ENCODE measurements around the gene POU2F2.

Gene POU2F2

DNA sequence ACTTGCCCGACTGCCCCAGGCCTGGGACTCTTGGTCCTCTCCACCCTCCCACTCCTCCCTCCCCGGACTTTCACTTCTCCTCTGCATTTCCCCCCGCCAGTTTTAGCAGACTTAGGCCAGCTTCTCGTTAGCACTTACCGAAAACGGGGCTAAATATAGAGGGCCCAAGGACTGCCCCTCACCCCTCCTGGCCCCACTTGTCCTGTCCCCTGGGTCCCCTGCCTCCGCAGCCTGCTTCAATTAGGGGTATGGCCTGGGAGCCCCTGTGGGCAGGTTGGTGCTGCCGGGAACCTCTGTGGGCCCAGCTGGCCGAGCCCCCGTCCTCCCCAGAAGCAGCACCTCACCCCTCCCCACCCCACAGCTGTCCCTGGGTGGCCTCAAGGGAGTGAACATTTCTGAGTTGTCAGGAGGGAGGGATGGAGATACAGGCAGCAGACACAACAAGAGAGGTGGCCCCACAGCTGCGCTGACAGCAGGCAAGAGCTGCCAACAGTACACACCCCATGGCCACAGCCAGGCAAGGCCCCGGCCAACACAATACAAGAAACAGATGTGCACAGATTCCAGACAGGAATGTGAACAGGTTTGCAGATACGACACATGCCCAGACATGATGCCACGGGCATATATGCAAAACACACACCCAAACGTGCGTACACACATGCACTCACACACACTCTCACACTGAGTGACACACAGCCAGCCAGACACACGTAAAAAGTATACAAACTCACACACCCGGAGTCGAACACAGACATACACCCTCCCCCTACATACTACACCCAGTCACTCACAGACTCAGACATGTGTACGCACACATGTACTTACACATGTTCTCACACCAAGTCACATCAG, 2.6 kb downstream of the POU2F2 start:
- in situ Hi-C loops (cut with HindIII; ENCODE audit: low sequenced_read_pairs) = loop anchor here (25.0 kb wide), 1 partner anchor 308 kb away; the partner anchor contains the start of genes CXCL17 and LIPE

DNA sequence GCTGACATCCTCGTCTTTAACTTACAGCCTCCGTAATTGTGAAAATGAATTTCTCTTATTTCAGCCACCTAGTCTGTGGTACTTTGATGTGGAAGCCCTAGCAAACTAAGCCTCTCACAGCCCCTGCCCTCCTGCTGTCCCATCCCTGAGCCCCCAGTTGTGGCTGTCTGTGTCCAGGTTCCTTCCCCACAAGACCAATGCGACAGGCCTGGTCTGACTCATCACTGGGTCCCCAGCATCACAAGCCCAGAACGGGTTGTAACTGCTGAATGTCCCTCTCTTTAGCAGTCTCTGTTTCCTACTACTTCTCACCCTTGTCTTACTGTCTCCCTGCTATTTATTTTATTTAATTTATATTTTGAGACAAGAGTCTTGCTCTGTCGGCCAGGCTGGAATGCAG, 5.7 kb downstream of the POU2F2 start:
- in situ Hi-C loops (cut with HindIII; ENCODE audit: low sequenced_read_pairs) = loop anchor here (25.0 kb wide), 1 partner anchor 311 kb away; the partner anchor contains the start of genes CXCL17 and LIPE

- in situ Hi-C loops (cut with HindIII; ENCODE audit: low sequenced_read_pairs) = loop anchor here (25.0 kb wide), 1 partner anchor 312 kb away; the partner anchor contains the start of genes CXCL17 and LIPE
These were observed 6.7 kb downstream of the POU2F2 start for GRCh38 chr19:42125536-42125935.

DNA sequence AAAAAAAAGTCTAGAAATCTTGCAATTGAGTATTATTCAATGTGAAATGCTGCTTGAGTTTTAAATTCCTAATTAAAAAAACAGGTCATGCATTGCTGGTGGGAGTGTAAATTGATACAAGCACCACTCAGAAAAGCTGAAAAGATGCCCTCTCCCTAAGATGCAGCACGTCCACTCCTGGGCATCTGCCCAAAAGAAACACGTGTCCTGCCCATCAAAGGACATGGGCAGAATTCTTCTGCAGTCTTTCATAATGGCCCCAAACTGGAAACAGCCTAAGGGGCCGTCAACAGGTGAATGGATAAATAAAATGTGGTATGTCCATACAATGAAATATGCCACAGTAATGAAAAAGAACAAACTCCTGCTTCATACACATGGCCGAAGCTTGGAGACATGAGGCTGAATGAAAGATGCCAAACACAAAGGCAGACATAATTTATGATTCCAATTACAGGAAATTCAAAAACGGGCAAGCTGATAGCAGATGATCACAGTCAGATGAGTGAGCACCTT, 7.8 kb downstream of the POU2F2 start:
- in situ Hi-C loops (cut with HindIII; ENCODE audit: low sequenced_read_pairs) = no loop called here

- in situ Hi-C loops (cut with HindIII; ENCODE audit: low sequenced_read_pairs) = no loop called here
These were observed 8.5 kb downstream of the POU2F2 start for GRCh38 chr19:42123765-42124164.

GRCh38 chr19:42122691-42123607, 9.3 kb downstream of the POU2F2 start:
- in situ Hi-C loops (cut with HindIII; ENCODE audit: low sequenced_read_pairs) = no loop called here

GRCh38 chr19:42121656-42122069, 10.6 kb downstream of the POU2F2 start:
- in situ Hi-C loops (cut with HindIII; ENCODE audit: low sequenced_read_pairs) = no loop called here

GRCh38 chr19:42121036-42121621, 11.1 kb downstream of the POU2F2 start:
- in situ Hi-C loops (cut with HindIII; ENCODE audit: low sequenced_read_pairs) = no loop called here

GRCh38 chr19:42120276-42120980, 11.8 kb downstream of the POU2F2 start:
- in situ Hi-C loops (cut with HindIII; ENCODE audit: low sequenced_read_pairs) = no loop called here

DNA sequence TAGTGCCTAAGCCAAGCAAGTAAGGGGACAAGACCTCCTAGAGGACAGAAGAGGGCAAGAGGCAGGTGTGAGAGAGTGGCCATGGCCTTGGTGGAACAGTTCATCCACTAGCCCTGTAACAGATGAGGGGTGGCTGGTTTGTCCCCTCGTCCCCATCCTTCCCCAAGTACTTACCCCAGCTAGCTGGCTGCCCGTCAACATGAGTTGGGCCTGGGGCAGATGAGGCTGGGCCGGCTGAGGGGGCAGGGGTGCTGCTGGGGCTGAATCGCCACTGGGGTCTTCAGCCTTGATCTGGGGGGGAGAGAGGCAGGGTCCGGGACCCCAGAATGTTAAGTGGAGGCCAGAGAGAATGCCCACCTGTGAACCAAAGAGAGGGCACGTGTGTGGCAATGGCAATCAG, 15.2 kb downstream of the POU2F2 start:
- in situ Hi-C loops (cut with HindIII; ENCODE audit: low sequenced_read_pairs) = no loop called here

GRCh38 chr19:42116308-42117075, 15.8 kb downstream of the POU2F2 start:
- in situ Hi-C loops (cut with HindIII; ENCODE audit: low sequenced_read_pairs) = no loop called here

DNA sequence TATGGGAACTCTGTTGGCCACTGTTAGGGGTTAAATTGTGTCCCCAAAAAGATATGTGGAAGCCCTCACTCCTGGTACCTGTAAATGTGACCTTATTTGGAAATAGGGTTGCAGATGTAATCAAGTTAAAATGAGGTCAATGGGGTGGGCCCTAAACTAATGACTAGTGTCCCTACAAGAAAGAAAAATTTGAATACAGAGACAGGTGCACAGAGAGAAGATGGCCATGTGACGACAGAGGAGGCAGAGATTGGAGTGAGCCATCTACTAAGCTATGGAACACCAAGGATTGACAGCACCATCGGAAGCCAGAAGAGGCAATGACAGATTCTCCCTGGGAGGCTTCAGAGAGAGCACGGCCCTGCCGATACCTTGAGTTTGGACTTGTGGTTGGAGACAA, 16.5 kb downstream of the POU2F2 start:
- in situ Hi-C loops (cut with HindIII; ENCODE audit: low sequenced_read_pairs) = no loop called here

DNA sequence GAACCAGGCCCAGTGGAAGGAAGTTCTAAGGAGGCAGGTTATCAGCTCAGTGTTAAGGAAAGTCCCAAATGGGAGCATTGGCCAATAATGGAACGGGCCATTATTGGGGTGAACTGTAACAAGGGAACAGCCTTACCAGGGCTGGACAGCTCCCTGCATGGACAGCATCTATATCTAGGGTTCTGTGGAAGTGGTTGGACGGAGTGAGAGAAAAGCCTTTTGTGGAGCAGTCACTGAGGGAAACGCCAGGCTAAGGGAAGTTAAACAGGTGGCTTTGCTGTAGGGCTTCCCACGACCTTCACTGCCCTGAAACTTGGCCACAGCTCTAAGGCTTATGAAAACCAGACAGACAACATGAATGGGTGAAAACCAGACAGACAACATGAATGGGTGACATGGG, 17.0 kb downstream of the POU2F2 start:
- in situ Hi-C loops (cut with HindIII; ENCODE audit: low sequenced_read_pairs) = no loop called here

DNA sequence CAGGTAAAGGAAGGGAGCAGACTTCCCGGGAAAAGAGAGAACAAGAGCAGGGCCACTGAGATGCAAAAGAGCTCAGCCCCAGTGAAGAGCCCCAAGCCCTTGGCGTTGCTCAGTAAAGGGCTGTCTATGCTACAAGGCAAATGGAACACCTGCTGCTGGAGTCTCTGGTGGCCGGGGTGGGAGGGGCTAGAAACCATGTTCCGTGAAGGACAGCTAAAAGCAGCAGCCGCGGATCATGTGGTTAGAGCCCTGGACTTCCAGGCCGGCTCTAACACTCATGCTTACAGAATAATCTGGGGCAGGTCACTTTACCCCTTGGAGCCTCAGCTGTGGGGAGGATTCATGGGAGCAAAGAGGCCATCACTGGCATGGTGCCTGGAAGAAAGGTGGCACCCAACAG, 17.8 kb downstream of the POU2F2 start:
- in situ Hi-C loops (cut with HindIII; ENCODE audit: low sequenced_read_pairs) = no loop called here

- in situ Hi-C loops (cut with HindIII; ENCODE audit: low sequenced_read_pairs) = no loop called here
These were observed 18.5 kb downstream of the POU2F2 start for GRCh38 chr19:42113641-42114348.

DNA sequence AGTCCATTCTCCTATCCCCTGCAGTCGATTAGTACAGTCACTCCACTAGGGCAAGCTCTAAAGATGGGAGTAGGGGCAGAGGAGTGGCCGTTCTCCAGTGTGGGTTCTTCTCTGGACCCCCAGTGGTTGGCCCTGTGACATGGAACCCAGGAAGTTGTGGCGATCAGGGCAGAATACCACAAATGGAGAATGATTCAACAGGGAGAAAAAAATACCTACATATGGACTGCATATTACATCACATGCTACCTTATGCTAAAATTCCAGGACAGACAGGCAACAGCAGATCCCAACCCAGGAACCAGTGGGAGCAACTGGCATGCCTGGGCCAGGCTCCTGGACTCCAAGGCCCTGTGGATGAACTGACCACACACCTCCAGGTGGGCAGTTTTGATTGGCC, 20.4 kb downstream of the POU2F2 start:
- in situ Hi-C loops (cut with HindIII; ENCODE audit: low sequenced_read_pairs) = no loop called here

DNA sequence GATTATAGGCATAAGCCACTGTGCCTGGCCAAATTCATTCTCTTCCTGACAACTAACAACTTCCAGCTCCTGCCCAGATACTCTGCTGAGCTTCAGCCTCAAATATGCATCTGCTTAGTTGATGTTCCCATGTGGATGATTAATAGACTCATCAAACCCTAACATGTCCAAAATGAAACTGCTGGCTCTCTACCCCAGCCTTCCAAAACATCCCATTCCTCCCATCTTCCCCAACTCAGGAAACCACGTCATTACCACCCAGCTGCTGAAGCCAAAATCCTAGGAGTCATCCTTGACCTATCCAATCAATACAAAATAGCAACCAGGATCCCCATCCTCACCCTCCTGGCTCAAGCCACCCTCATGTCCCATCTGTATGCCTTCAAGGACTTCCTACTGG, 20.9 kb downstream of the POU2F2 start:
- in situ Hi-C loops (cut with HindIII; ENCODE audit: low sequenced_read_pairs) = no loop called here

- in situ Hi-C loops (cut with HindIII; ENCODE audit: low sequenced_read_pairs) = no loop called here
These were observed 21.6 kb downstream of the POU2F2 start for GRCh38 chr19:42110658-42111057.

DNA sequence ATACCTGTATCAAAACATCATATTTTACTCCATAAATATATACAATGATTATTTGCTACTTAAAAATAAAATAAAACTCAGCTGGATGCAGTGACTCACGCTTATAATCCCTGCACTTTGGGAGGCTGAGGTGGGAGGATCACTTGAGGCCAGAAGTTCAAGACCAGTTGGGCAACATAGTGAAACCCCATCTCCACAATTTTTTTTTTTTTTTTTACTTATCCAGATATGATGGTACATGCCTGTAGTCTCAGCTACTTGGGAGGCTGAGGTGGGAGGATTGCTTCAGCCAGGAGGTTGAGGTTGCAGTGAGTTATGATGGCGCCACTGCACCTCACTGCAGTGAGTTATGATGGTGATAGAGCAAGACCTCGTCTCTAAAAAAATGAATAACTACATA, 22.4 kb downstream of the POU2F2 start:
- in situ Hi-C loops (cut with HindIII; ENCODE audit: low sequenced_read_pairs) = no loop called here
